Measurements from ENCODE around the gene EXOSC3. TPM values are rescaled to one million over a fixed set of nuclear protein-coding genes. Genes with fewer than 3 reads are reported as not detected.

EXOSC3 gene
- 107 TPM for total RNA-seq

DNA sequence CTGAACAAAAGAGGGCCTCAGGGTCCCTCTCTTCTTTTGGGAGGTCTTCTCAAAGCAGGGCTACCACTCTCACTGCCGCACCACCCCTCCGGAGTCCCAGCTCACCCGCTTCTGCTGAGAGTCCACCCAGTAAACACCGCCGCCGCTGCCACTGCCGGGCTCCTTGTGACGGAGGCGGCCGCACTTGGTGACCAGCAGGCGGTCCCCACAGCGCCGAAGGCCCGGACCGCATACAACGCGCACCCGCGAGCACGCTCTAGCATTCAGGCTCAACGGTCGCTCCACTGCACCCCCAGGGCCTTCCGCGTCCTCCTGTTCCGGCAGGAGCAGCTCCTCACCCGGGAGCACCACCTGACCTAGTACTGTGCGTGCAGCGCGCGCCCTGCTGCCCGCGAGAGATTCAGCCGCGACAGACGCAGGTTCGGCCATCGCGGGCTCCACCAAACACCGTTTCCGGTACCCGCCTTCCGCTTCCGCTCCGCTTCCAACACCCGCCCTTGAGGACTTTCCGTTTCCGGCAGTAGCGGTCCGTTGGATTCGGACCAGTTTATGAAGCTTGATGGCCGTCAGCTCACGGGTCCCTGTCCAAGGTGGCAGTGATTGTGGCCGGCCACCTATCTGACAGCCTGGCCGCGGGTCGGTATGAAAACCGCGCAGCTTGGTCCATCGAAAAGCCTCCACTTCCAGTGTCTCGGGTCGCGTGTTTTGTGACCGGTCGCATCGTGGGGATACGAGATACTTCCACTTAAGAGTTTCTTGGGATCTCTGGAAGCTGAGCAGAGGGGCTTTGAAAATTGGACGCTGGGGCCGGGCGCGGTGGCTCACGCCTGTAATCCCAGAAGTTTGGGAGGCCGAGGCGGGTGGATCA, at the start of gene EXOSC3:
Gene EXOSC3 (minus strand): TSS at position 449 of the 868 bp plus-strand sequence. CDS start 20 bp downstream, at position 429.

GRCh38 chr9:37800631-37801286, 15.9 kb upstream of the EXOSC3 start, which contains the start of gene DCAF10:
TSS of gene DCAF10 (plus strand) at chr9:37800797. CDS start at chr9:37800867, 70 bp downstream.

GRCh38 chr9:37753489-37754190, 31.2 kb downstream of the EXOSC3 start, which contains the start of gene TRMT10B:
TSS of gene TRMT10B (plus strand) at chr9:37753805. CDS start at chr9:37761932, 8,127 bp downstream.

Other genes with a start within 250 kb of the EXOSC3 start
- 17.5 TPM for gene FBXO10, start 208.7 kb downstream of the EXOSC3 start, total RNA-seq
- 81.7 TPM for gene TOMM5, start 192.5 kb downstream of the EXOSC3 start, total RNA-seq
- 1.3 TPM for gene FRMPD1, start 134.1 kb downstream of the EXOSC3 start, total RNA-seq
- 7.8 TPM for gene TRMT10B, start 31.3 kb downstream of the EXOSC3 start, total RNA-seq
- gene DCAF10, start 15.7 kb upstream of the EXOSC3 start, total RNA-seq, result 39.4 TPM
- 108 TPM for gene SLC25A51, start 119.1 kb upstream of the EXOSC3 start, total RNA-seq